Cardiac muscle cell (in vitro differentiated cells and primary cell): Measurements from ENCODE around the gene HNRNPLL. TPM values are rescaled to one million over a fixed set of nuclear protein-coding genes. Genes with fewer than 3 reads are reported as not detected.

Source experiments
- DNase-seq, 2 donors: peaks; one replicate each; pipeline versions ENCODE4 v3.0.0 to v3.0.0-alpha.2; 2010 to 2017; ENCODE audit warnings: low read depth in 1 of 2, low spot score in 1 of 2
- H3K27ac ChIP-seq: fragments of 200-600 bp; sonication (generic); 2 replicates; pipeline ENCODE4 v1.5.1; 2016
- H3K27me3 ChIP-seq: fragments of 200-600 bp; sonication (generic); 2 replicates; pipeline ENCODE4 v1.6.0; 2016; ENCODE audit warnings: control low read depth
- H3K36me3 ChIP-seq: fragments of 200-600 bp; sonication (generic); 2 replicates; pipeline ENCODE4 v1.5.1; 2016; ENCODE audit warnings: control low read depth
- H3K4me1 ChIP-seq: fragments of 200-600 bp; sonication (generic); 2 replicates; pipeline ENCODE4 v1.8.1; 2017; ENCODE audit warnings: low read depth, mild to moderate bottlenecking, mixed run types
- H3K4me3 ChIP-seq: fragments of 200-600 bp; sonication (generic); 2 replicates; pipeline ENCODE4 v1.5.1; 2016; ENCODE audit warnings: mild to moderate bottlenecking
- H3K9me3 ChIP-seq: fragments of 200-600 bp; sonication (generic); 2 replicates; pipeline ENCODE4 v1.5.1; 2017; ENCODE audit warnings: low read depth, mild to moderate bottlenecking, control low read depth
- CTCF ChIP-seq: IDR thresholded peaks from 2 replicates; pipeline ENCODE4 v1.5.1; 2012; ENCODE audit warnings: low read depth, mild to moderate bottlenecking, low read length
- polyA plus RNA-seq: library from polyadenylated mRNA; unstranded; fragments of >200 nt; fragmentation: Nextera tagmentation; extraction: Ambion mirVana; gene quantifications from 2 replicates; pipeline ENCODE4 v1.2.1, GENCODE V29; 2016
- total RNA-seq: library from RNA; depleted of rRNA; stranded (reverse); fragments of >200 nt; gene quantifications from 2 replicates; pipeline ENCODE4 v1.2.3, GENCODE V29; 2016

The HNRNPLL gene
- total and polyA plus RNA-seq, 2 experiments from 2014 or later: 65.4 to 76.2 TPM

GRCh38 chr2:38516122-38516521, 86.6 kb downstream of the HNRNPLL start:
- H3K27me3 ChIP-seq: no peaks in the 10 kb centered on the region
- H3K36me3 ChIP-seq: no peaks in the 10 kb centered on the region
- H3K27ac ChIP-seq: no peak overlapping the region
- H3K9me3 ChIP-seq: no peaks in the 10 kb centered on the region
- TF ChIP-seq CTCF: no peak
- H3K4me1 ChIP-seq: no peaks in the 10 kb centered on the region
- DNase-seq: no peak
- H3K4me3 ChIP-seq: no peak overlapping the region

DNA sequence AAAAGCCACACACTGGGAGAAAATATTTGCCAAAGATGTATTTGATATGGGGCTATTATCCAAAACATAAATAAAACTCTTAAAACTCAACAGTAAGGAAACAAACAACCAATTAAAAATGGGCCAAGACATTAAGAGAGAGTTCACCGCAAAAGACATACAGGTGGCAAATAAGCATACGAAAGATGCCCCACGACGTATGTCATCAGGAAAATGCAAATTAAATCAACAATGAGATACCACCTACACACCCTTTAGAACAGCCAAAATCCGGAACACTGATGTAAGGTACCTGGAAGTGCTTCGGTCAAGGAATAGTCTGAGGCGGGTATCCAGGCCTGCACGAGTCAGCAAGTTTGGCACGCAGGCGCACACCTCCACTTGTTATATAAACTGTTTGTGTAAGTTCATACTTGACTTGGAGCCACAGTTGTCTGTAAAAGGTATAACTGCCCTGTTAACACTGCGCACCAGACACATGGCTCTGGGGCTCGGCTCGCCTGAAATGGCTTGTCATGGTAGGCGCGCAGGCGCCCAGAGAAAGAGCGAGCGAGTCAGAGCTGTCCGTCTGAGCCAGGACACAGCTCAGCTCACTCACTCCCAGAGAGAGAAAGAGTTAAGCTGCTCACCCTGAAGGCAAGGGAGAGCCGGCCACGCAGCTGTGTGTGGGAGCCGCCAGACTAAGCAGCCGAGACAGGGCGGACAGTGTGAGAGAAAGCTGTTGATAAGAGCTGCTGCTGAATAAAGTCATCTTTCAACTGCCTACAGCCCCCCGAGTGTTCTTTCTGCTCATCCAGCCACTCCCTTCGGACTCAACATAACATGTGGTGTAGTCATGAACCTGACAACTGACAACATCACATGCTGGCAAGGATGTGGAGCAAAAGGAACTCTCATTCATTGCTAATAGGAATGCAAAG, 87.3 kb downstream of the HNRNPLL start:
- no peaks in the 10 kb centered on the region for H3K36me3 ChIP-seq
- H3K4me1 ChIP-seq: no peaks in the 10 kb centered on the region
- no peak for TF ChIP-seq CTCF
- peak in 1 of 2 donors; percentile 95 for DNase-seq
- no peak overlapping the region for H3K27ac ChIP-seq
- no peaks in the 10 kb centered on the region for H3K27me3 ChIP-seq
- no peak overlapping the region for H3K4me3 ChIP-seq
- no peaks in the 10 kb centered on the region for H3K9me3 ChIP-seq

DNA sequence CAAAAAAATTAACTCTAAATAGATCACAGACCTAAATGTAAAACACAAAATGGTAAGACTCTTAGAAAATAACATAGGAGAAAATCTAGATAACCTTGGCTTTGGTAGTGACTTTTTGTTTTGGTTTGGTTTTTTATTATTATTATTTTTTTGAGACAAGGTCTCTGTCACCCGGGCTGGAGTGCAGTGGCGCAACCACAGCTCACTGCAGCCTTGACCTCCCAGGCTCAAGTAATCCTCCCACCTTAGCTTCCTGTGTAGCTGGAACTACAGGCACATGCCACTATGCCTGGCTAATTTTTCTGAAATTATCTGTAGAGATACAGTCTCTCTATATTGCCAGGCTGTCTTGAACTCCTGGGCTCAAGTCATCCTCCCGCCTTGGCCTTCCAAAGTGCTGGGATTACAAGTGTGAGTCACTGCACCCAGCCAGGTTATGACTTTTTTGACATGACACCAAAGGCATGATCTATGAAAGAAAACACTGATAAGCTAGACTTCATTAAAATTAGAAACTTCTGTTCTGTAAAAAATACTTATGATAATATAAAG, 88.0 kb downstream of the HNRNPLL start:
- H3K4me1 ChIP-seq: no peaks in the 10 kb centered on the region
- H3K9me3 ChIP-seq: no peaks in the 10 kb centered on the region
- no peak overlapping the region for H3K4me3 ChIP-seq
- no peak overlapping the region for H3K27ac ChIP-seq
- H3K36me3 ChIP-seq: no peaks in the 10 kb centered on the region
- no peak for DNase-seq
- no peaks in the 10 kb centered on the region for H3K27me3 ChIP-seq
- no peak for TF ChIP-seq CTCF

DNA sequence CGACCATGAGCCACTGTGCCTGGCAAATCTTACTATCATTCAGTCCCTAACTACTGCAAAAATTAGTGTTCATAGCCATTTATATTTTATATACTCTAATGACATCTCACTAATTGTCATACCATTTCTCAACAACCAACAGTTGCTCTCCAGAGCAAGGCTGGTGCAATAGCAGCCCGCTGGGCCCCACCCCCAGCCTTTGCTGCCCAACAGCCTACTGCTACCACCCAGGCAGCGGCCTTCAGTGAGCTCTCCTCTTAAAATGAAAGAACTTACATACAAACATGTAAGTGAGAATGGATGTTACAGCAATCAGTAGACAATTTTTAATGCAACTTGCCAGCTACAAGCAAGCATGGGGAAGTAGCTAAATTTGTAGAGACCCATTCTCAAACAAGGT, 90.5 kb downstream of the HNRNPLL start:
- H3K27me3 ChIP-seq: no peaks in the 10 kb centered on the region
- no peak overlapping the region for H3K27ac ChIP-seq
- TF ChIP-seq CTCF: no peak
- H3K4me1 ChIP-seq: no peaks in the 10 kb centered on the region
- no peak overlapping the region for H3K4me3 ChIP-seq
- H3K9me3 ChIP-seq: no peaks in the 10 kb centered on the region
- DNase-seq: no peak
- no peaks in the 10 kb centered on the region for H3K36me3 ChIP-seq

Other genes starting within 250 kb of the HNRNPLL start
- 39.8 and 86.5 TPM in 2 replicates for gene ATL2, start 225.7 kb downstream of the HNRNPLL start, total RNA-seq
- 28.7 and 45.6 TPM in 2 replicates for gene ATL2, start 225.7 kb downstream of the HNRNPLL start, polyA plus RNA-seq
- gene GALM, start 63.2 kb upstream of the HNRNPLL start, total RNA-seq: 46.0 and 60.9 TPM in 2 replicates
- gene GALM, start 63.2 kb upstream of the HNRNPLL start, polyA plus RNA-seq: 47.4 and 50.4 TPM in 2 replicates
- 79.6 and 118 TPM in 2 replicates for gene SRSF7, start 148.4 kb upstream of the HNRNPLL start, total RNA-seq
- 136 and 179 TPM in 2 replicates for gene SRSF7, start 148.4 kb upstream of the HNRNPLL start, polyA plus RNA-seq
- 8.8 and 10.5 TPM in 2 replicates for gene GEMIN6, start 175.3 kb upstream of the HNRNPLL start, total RNA-seq
- gene GEMIN6, start 175.3 kb upstream of the HNRNPLL start, polyA plus RNA-seq: 18.0 and 18.5 TPM in 2 replicates